HG02981 (cell line): ENCODE measurements around the gene MRPL4.
"Not testable (repeated sequence)": the region's sequence is repeated elsewhere in the genome, so short reads cannot be mapped to it uniquely, and the experiment has no call there.

Experiments
- ATAC-seq: cut with Tn5 transposase; IDR thresholded peaks from one replicate; pipeline ENCODE4 v1.9.1; 2021; ENCODE audit warnings: mild to moderate bottlenecking, moderate library complexity; ENCODE audit not compliant: unreplicated experiment

The MRPL4 gene

GRCh38 chr19:10230173-10230860 lies 21.7 kb upstream of the MRPL4 start:
- no peak for ATAC-seq

DNA sequence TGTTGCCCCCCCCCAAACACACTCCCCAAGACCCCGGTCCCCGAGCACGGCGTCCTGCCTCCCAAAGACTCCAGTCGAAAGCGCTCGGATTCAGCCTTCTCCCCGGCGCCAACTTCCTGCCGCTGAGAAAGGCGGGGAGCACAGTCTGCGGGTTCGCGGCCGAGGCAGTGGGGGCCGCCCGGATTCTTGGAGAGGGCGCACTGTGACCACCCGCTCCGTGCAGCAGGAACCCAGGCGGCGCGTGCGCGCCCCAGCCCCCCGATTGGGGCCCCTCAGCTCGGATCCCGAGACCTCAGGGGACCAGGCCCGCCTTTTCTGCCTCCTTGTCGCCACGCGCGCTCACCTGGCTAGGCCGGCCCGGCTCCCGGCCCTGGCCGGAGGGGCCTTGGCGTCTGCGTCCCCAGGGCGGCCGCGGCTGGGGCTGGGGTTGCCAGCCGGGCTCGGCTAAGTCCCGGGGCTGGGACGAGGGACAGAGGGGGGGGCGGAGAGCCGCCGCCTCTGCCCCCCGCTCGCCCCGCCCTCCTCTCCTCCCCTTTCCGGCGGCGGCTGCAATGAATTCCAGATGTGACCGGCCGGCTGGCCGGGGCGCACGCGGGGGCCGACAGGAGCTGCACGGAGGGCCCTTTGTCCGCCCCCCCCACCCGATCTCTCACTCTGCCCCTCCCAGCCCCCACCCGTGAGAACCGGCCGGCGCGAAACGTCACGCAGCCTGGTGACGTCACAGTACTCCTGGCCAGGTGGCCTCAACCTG lies 21.0 kb upstream of the MRPL4 start, which contains the start of gene S1PR2:
Gene S1PR2, minus strand, starts transcription at position 471 of the 751 bp plus-strand sequence. CDS start 6,426 bp downstream, outside the sequence.
- no peak for ATAC-seq

DNA sequence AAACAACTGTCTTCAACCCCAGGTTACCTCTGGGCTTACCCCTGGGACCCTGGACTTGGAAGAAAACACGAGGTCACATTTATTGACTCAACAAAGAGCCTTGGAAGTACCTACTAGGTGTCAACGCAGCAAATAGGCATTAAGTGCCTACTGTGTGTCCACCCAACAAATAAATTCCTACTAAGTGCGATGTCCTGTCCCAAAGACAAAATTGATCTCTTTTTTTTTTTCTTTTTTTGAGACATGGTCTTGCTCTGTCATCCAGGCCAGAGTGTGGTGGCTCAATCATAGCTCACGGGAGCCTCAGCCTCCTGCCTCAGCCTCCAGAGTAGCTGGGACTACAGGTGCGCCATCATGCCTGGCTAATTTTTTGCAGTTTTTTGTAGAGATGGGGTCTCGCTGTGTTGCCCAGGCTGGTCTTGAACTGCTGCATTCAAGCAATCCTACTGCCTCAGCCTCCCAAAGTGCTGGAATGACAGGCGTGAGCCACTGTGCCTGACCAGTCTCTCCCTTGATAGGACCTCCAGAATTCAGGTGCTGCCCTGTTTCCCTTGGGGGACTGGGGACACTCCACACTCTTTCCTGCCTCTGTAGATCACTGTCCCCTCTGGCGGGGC lies 20.3 kb upstream of the MRPL4 start:
- ATAC-seq = no peak

DNA sequence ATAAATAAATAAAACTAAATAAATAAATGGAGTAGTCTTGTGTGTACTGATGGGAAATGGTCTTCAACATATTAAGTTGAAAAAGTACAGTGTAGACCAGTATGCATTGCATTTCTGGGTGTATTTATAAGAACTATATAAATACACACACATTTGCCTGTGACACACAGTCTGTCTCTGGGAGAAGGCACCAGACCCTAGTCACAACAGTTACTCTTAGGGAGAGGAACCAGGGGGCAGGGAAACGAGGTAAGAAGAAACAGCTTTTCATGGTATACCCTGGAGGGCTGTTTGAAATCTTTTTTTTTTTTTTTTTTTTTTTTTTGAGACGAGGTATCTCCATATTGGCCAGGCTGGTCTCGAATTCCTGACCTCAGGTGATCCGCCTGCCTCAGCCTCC lies 18.1 kb upstream of the MRPL4 start:
- ATAC-seq = no peak

GRCh38 chr19:10235003-10235402 lies 17.0 kb upstream of the MRPL4 start:
- ATAC-seq = no peak

DNA sequence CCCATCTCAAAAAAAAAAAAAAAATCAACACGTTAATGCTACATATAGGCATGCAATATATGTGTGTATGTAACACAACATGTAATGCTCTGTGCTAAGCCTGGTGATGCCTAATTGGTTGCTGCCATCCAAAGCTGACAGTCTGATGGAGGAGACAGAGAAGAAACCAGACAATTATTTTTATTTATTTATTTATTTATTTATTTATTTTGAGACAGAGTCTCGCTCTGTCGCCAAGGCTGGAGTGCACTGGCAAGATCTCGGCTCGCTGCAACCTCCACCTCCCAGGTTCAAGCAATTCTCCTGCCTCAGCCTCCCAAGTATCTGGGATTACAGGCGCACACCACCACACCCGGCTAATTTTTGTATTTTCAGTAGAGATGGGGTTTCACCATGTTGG lies 16.6 kb upstream of the MRPL4 start:
- not testable (repeated sequence) for ATAC-seq

DNA sequence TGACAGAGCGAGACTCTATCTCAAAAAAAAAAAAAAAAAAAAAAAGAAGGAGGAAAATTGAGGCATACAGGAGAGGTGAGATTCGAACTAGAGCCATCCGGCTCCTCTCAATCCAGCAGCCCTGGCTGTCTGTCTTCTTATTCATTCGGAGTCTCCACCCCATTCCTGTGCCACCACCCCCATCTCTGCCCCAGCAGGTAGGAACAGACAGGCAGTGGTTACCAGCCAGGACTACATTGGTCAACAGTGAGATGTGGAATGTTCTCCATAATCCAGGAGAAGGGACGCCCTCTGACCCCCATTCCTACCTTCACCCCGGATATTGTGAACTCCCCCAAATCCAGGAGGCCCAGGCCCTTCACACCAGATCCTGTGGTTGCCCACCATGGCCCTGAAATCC lies 14.3 kb upstream of the MRPL4 start:
- no peak for ATAC-seq

DNA sequence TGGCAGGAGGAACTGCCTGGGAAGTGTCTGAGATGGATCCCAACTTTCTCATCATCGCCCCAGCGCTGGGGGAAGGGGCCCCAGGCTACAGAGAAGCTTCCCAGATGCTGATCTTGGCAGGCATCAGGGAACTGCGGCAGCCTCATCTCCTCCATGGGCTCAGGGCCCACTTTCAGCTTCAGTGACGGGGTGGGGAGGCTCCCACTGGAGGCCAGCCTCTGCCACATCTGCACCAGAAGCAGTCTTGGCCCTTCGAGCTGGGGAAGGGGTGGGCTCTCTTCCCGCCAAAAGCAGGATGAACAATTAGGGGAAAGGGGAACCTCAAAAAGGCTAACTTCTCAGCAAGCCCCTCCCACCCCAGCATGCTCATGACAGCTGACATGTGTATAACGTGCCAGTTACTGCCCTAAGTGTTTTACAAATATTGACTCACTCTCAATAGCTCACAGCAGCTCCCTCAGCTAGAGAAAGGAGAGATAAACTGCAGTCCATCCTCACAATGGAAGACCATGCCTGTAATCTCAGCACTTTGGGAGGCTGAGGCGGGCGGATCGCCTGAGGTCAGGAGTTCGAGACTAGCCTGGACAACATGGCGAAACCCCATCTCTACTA lies 13.7 kb upstream of the MRPL4 start:
- no peak for ATAC-seq

DNA sequence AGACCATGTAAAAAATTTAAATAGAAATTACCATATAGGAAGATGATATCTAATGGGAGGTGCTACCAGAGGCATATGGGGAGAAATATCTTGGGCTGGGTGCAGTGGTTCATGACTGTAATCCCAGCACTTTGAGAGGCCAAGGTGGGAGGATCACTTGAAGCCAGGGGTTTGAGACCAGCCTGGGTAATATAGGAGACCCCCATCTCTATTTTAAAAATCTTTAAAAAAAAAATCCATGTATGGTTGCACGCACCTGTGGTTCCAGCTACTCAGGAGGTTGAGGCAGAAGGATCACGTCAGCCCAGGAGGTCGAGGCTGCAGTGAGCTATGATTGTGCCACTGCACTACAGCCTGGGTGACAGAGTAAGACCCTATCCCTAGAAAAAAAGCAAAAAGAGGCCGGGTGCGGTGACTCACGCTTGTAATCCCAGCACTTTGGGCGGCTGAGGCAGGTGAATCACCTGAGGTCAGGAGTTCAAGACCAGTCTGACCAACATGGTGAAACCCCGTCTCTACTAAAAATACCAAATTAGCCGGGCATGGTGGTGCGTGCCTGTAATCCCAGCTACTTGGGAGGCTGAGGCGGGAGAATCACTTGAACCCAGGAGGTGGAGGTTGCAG lies 10.1 kb upstream of the MRPL4 start:
- ATAC-seq = not testable (repeated sequence)

GRCh38 chr19:10243606-10244005 lies 8.4 kb upstream of the MRPL4 start:
- ATAC-seq = no peak

GRCh38 chr19:10245189-10245939 lies 6.7 kb upstream of the MRPL4 start:
- no peak for ATAC-seq

- ATAC-seq = no peak
Measured at GRCh38 chr19:10246511-10246910, 5.5 kb upstream of the MRPL4 start.

- ATAC-seq = no peak
Measured at GRCh38 chr19:10252707-10253106, 693 bp downstream of the MRPL4 start.

- no peak for ATAC-seq
Measured at GRCh38 chr19:10254244-10254643, 2.2 kb downstream of the MRPL4 start.

DNA sequence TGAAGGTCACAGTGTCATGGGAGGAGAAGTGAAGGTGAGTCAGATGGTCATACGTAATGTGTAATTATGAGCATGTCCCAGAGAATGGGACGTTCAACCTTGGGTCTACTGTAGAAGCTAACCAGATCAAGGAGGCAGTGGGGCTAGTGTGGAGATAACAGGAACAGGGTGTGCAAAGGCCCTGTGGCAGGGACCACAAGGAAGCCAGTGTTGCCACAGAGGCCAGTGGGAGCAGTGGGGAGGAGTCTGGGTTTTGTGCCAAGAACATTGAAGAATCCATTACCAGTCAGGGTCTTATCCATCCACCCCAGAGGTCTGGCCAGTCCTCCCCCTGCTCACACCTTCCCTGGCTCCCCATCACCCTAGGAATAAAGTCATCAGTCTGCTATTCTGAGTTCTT lies 3.3 kb downstream of the MRPL4 start:
- ATAC-seq = no peak

GRCh38 chr19:10256551-10256950 lies 4.5 kb downstream of the MRPL4 start:
- ATAC-seq = no peak

DNA sequence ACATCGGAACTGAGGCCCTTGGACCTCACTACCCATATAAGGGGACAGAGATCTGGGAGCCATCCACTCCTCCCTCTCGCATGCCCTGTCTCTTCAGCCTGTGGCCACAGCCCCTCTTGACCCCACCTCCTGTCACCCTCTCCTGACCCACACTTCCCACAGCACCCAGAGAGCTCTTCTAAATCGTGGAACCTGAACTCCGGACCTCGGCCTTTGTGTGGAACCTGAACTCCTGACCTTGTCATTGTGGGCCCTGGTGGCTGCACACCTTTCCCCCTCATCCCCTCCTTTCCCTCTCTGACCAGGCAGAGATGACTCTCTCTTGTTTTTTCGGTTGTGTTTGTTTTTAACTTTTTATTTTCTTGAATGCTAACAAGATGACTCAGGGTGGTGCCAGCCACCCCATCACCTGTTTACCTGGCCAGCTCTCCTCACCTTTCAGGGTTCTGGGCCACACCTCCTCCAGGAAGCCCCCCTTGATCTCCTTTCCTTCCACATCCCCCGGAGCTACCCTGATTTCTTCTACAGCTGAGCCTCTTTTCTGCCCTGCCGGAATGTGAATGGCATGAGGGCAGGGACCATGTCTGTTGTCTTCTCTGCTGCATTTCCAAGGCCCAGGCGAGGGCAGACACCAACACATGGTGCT lies 5.1 kb downstream of the MRPL4 start:
- ATAC-seq = no peak

DNA sequence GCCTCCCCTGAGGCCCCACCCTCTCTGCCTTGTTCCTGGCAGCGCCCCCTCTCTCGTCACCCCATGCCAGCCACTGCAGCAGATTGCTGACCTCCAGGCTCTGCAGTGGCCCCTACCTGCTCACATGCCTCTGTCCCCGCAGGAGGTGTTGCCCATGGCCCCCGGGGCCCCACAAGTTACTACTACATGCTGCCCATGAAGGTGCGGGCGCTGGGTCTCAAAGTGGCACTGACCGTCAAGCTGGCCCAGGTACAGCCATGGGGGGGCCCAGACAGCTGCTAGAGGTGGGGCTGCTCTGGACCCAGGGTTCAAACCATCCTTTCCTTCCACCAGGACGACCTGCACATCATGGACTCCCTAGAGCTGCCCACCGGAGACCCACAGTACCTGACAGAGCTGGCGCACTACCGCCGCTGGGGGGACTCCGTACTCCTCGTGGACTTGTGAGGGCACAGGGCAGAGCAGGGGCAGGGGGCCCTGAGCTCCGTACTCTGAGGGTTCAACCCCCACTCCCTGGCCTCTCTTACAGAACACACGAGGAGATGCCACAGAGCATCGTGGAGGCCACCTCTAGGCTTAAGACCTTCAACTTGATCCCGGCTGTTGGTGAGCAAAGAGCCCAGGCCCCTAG lies 6.2 kb downstream of the MRPL4 start:
- no peak for ATAC-seq

GRCh38 chr19:10259162-10259905 lies 7.3 kb downstream of the MRPL4 start:
- no peak for ATAC-seq
